Measurements from ENCODE around the gene GDPD3.
"Not testable (repeated sequence)": the region's sequence is repeated elsewhere in the genome, so short reads cannot be mapped to it uniquely, and the experiment has no call there.

Gene GDPD3, protein sequence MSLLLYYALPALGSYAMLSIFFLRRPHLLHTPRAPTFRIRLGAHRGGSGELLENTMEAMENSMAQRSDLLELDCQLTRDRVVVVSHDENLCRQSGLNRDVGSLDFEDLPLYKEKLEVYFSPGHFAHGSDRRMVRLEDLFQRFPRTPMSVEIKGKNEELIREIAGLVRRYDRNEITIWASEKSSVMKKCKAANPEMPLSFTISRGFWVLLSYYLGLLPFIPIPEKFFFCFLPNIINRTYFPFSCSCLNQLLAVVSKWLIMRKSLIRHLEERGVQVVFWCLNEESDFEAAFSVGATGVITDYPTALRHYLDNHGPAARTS

GRCh38 chr16:30113031-30113710 lies at the start of gene GDPD3:
Gene GDPD3 (minus strand): TSS chr16:30113537. CDS start chr16:30113478, 59 bp downstream.
- DNase-seq: no peak

DNA sequence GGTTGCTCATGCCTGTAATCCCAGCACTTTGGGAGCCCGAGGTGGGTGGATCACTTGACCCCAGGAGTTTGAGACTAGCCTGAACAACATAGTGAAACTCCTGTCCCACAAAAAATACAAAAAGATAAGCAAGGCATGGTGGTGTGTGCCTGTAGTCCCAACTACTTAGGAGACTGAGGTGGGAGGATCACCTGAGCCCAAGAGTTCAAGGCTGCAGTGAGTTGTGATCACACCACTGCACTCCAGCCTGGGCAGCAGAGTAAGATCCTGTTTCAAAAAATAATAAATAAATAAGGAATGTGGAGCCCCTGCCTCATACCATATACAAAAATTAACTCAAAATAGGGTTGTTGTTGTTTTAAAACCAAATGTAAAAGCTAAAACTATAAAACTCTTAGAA lies 43.9 kb upstream of the GDPD3 start:
- DNase-seq: no peak

DNA sequence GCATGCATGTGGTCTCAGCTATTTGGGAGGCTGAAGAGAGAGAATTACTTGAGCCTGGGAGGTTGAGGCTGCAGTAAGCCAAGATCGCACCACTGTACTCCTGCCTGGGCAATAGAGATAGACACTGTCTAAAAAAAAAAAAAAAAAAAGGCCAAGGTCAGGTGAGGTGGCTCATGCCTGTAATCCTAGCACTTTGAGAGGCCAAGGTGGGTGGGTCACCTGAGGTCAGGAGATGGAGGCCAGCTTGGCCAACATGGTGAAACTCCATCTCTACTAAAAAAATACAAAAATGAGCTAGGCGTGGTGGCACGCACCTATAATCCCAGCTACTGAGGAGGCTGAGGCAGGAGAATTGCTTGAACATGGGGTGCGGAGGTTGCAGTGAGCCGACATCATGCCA lies 41.9 kb upstream of the GDPD3 start:
- no peak for DNase-seq

DNA sequence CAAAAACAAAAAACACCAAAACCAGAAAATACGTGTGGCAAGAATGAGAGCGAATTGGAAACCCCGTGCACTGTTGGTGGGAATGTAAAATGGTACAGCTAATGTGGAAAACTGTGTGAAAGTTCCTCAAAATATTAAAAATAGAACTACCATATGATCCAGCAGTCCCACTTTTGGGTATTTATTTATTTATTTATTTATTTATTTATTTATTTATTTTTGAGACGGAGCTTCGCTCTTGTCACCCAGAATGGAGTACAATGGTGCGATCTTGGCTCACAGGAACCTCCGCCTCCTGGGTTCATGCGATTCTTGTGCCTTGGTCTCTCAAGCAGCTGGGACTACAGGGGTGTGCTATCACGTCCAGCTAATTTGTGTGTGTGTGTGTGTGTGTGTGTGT lies 39.2 kb upstream of the GDPD3 start:
- no peak for DNase-seq

GRCh38 chr16:30151091-30151490 lies 37.8 kb upstream of the GDPD3 start:
- no peak for DNase-seq

- no peak for DNase-seq
Measured at GRCh38 chr16:30149250-30149930, 36.1 kb upstream of the GDPD3 start.

- DNase-seq: no peak
Measured at GRCh38 chr16:30147843-30148510, 34.6 kb upstream of the GDPD3 start.

GRCh38 chr16:30145657-30146056 lies 32.3 kb upstream of the GDPD3 start:
- DNase-seq: no peak

- no peak for DNase-seq
Measured at GRCh38 chr16:30144917-30145316, 31.6 kb upstream of the GDPD3 start.

DNA sequence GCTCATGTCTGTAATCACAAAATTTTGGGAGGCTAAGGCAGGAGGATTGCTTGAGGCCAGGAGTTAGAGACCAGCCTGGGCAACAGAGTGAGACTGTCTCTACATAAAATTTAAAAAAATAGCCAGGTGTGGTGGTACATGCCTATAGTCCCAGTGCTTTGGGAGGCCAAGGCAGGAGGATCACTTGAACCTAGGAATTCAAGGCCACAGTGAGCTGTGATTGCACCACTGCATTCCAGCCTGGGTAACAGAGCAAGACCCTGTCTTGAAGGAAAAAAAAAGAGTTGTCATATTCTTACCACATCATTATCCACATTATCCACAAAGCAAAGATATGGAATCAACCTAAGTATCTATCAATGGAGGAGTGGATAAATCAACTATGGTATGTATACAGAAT lies 30.7 kb upstream of the GDPD3 start:
- no peak for DNase-seq

- DNase-seq: no peak
Measured at GRCh38 chr16:30143347-30143702, 30.0 kb upstream of the GDPD3 start.

DNA sequence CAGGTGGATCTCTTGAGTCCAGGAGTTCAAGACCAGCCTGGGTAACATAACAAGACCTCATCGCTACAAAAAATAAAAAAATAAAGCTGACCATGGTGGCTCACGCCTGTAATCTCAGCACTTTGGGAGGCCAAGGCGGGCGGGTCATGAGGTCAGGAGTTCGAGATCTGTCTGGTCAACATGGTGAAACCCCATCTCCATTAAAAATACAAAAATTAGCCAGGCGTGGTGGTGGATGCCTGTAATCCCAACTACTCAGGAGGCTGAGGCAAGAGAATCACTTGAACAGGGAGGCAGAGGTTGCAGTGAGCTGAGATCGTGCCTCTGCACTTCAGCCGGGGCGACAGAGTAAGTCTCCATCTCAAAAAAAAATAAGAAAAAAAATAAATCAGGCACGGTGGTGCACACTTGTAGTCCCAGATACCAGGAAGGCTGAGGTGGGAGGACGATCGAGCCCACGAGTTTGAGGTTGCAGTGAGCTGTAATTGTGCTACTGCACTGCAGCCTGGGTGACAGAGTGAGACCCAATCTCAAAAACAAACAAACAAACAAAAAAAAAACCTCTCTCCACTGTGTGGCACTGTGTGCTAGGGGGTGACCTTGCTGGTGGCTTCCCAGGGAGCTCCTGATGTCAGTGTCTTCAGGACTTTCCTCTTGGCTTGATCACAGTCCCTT lies 29.5 kb upstream of the GDPD3 start:
- DNase-seq: no peak

- no peak for DNase-seq
Measured at GRCh38 chr16:30141750-30142149, 28.4 kb upstream of the GDPD3 start.

GRCh38 chr16:30139583-30140481 lies 26.5 kb upstream of the GDPD3 start:
- DNase-seq: no peak

DNA sequence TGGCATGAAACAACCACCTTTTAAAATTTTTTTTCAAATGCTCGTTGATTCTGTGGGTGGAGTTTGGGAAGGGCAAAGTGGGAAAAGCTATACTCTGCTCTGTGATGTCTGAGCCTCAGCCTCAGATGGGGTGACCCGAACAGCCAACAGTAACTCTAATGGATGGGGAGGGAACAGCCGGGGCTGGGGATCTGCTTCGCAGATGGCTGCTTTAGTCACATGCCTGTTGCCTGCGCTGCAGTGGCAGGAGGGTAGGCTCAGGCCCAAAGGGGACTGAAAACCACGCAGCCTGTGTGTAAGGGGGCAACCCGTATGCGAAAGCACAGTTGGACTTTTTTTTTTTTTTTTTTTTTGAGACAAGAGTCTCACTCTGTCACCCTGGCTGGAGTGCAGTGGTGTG lies 24.6 kb upstream of the GDPD3 start:
- DNase-seq: no peak

DNA sequence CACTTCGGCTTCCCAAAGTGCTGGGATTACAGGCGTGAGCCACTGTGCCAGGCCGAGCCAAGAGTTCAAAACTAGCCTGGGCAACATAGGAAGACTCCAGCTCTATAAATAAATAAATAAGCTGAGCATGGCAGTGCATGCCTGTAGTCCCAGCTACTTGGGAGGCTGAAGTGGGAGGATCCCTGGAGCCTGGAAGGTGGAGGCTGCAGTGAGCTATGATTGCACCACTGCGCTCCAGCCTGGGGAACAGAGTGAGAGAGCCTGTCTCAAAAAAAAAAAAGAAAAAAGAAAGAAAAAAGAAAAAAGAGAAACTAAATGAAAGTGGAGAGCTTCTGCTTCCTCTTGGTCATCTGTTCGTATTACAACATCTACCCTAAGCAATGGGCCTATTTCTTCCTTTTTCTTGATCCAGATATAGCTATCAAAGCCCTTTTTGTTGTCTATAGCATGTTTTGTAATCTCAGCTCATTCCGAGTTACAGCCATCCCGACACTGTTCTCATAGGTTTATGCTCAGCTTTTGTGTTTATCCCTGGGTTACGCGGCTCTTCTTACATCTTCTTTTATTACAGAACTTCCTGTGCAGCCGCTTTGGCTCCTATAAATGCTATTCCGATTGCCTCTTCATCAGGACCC lies 23.8 kb upstream of the GDPD3 start:
- DNase-seq: no peak

- no peak for DNase-seq
Measured at GRCh38 chr16:30132591-30132990, 19.3 kb upstream of the GDPD3 start.

DNA sequence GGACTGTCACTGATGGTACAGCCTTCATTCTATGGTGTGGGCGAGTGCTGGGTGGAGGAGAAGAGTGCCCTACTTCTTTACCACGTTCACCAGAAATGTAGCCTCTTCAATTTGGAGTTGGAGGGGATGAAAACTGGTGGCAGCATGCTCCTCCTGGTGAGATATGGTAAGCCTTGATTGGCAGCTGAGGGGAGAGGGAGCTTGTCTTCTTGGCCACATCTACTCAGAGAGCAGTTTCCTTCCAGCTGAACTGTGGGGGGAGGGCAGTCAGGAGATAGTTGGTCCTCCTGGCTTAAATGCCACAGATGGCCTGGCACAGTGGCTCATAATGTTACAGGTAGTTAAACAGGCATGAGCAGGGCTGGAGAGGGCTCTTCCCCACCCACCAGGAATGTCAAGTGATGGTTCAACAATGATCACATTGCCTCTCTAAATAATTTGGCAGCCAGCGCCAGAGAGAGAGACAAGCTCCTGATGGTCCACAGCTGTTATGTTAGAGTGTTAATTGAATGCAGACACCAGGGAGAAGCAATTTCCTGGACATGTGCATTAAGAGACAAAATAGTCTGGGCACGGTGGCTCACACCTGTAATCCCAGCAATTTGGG lies 18.6 kb upstream of the GDPD3 start:
- no peak for DNase-seq

DNA sequence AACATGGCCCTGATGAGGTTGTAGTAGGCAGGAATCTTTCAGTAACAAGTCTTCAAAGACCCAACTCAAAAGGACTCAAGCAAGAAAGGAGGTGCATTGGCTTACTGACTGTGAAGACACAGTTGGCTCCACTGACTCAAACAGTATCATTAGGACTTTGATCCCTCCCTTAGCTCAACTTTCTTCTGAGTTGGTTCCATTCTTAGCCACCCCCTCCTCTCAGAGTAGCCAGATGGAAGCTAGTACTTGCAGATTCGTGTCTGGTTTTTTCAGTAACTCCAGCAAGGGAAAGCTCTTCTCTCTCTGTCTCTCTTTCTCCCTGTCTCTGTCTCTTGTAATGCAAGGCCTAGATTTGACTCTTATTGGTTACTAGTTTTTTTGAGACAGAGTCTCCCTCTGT lies 14.7 kb upstream of the GDPD3 start:
- DNase-seq: no peak

DNA sequence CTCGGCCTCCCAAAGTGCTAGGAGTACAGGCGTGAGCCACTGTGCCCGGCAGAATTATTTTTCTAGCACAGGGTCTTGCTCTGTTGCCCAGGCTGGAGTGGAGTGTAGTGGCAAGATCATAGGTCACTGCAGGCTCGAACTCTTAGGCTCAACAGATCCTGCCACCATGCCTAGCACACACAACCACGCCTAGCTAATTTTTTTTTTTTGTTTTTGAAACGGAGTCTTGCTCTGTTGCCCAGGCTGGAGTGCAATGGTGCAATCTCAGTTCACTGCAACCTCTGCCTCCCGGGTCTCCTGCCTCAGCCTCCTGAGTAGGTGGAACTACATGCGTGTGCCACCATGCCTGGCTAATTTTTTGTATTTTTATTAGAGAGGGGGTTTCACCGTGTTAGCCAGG lies 12.4 kb upstream of the GDPD3 start:
- DNase-seq: not testable (repeated sequence)

DNA sequence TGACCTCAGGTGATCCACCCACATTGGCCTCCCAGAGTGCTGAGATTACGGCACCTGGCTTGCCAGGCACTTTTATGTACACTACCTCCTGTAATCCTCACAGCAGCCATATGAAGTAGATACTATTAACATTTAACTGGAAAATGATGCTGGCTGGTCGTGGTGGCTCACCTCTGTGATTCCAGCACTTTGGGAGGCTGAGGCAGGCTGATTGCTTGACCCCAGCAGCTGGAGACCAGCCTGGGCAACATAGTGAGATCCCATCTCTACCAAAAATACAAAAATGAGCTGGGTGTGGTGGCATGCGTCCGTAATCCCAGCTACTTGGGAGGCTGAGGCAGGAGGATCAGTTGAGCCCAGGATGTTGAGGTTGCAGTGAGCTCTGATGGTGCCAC lies 11.6 kb upstream of the GDPD3 start:
- DNase-seq: no peak

All from cortex of kidney (tissue), 1 donor.